ENCODE data around the gene MESP1.

Gene MESP1

DNA sequence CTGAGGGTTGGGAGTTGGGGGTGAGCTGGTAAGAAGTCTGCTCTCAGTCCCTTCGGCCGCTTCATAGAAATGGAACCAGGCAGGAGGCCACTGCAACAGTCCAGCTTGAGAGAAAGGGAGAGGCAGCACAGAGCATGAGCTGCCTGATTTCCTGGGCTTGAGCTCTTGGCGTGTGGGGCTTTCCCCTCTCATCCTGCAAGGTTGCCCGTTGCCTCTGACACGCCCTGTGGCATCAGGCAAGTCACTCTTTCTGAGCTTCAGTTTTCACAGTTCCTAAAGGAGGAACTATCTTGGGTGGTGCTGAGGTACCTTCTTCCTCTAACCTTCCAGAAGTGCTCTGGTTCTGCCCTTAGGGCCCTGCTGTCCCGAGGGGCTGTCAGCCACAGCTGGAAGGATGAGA, 30.0 kb upstream of the MESP1 start:
- no peak for DNase-seq (ENCODE audit: low spot score)

DNA sequence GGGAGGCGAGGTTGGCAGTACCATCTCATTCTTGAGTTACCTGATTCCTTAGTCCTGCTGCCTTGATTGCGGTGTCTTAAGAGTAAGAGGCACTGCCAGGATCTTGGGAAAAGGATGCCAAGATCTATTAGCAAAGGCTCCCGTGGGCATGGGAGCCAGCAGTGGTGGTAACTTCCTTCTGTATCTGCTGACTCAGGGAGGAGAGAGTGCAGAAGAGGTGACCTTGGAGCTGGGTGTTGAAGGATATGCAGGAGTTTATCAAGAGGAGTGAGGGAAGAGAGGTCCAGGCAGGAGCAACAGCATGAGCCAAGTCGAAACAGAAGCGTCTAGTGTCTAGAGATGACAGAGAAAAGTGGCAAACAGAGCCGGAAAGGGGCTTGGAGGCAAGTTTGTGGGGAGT, 29.6 kb upstream of the MESP1 start:
- DNase-seq (ENCODE audit: low spot score) = no peak

- no peak for DNase-seq (ENCODE audit: low spot score)
Measured at GRCh38 chr15:89778861-89779260, 27.8 kb upstream of the MESP1 start.

- no peak for DNase-seq (ENCODE audit: low spot score)
Measured at GRCh38 chr15:89777782-89778380, 26.8 kb upstream of the MESP1 start.

DNA sequence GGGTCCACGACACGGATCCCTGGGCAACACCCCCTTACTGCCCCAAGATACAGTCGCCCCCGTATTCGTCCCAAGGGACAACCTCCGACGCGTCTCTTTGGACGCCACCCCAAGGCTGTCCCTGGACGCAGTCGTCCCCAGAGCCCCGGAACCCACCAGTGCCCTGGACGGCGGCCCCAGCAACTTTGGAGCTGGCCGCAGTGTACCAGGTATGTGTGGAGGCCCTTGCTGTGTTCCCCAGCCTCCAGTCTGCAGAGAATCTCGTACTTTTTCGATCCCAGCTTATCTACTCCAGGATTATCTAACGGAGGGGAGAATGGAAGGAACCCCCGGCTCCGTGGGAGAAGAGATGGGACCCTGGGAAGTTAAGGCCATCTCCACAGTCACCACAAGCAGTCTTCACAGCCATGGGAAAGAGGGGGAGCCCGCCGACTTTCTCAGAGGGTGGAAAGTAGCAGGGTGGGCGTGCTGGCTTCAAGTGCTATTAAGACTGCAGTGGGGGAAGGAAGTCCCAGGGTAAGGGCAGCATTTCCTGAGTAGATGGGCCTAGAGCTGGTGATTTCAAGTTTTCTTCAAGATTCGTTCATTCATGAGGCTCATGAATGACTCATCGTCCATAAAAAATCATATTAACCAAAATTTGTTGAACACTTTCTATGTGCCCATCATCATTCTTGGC, 26.2 kb upstream of the MESP1 start:
- no peak for DNase-seq (ENCODE audit: low spot score)

- peak; percentile 50 for DNase-seq (ENCODE audit: low spot score)
Measured at GRCh38 chr15:89776274-89777072, 25.4 kb upstream of the MESP1 start, which contains the start of gene MESP2. Gene MESP2 (plus strand): TSS chr15:89776332. CDS start chr15:89776358, 26 bp downstream.

GRCh38 chr15:89775815-89776214, 24.8 kb upstream of the MESP1 start:
- no peak for DNase-seq (ENCODE audit: low spot score)

DNA sequence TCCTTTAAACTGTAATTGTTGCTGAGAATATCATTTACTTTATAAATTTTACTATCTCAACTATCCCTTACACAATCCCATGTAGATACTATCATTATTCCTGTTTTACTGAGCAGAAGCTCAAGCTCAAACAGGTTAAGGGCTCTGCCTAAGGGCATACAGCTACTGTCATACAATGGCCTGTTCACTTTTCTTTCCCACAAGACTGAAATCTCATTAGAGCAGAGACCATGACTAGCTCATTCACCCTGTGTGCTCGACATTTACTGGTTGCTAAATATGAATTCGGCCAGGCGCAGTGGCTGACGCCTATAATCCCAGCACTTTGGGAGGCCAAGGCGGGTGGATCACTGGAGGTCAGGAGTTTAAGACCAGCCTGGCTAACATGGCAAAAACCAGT, 23.4 kb upstream of the MESP1 start:
- no peak for DNase-seq (ENCODE audit: low spot score)

DNA sequence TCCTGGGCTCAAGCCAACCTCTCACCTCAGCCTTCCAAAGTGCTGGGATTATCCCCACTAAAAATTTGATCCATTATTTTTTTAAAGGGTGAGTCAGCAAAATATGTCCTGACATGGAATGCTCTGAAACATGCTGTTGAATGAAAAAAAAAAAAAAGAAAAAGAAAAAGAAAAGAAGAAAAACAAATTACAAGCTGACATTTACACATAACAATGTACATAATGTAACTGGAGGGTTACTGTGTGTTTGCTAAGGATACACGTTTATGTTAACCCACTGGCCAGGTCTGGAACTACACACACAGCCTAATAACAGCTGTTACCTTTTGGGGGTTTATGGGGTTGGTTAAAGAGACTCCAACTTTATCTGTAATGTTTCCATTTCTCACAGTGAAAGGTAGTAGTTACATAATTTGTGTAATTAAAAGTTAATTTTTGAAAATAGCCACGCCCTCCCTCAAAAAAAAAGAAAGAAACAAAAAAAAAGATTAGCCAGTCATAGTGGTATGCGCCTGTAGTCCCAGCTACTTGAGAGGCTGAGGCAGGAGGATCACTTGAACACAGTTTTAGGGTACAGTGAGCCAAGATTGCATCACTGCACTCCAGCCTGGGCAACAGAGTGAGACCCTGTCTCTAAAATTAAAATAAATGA, 22.0 kb upstream of the MESP1 start:
- no peak for DNase-seq (ENCODE audit: low spot score)

DNA sequence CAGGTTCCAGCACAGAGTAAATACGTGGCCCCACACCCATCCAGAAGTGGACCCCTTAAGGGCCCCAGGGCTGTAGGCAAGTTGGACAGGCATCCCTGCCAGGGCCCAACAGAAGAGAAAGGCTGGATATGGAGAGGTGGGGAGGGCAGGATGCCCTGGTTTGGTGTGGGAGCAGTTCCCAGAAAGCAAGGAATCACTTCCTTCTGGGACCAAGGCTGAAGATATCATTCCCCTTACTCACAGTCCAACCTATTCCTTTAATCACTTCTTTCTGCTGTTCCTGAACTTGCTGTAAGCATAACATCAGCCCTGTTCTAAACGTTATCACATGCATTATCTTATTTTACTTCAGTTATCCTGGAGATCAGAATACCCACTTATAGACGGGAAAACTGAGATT, 19.0 kb upstream of the MESP1 start:
- DNase-seq (ENCODE audit: low spot score) = no peak

- no peak for DNase-seq (ENCODE audit: low spot score)
Measured at GRCh38 chr15:89769366-89769765, 18.3 kb upstream of the MESP1 start.

GRCh38 chr15:89768071-89768500, 17.0 kb upstream of the MESP1 start:
- DNase-seq (ENCODE audit: low spot score) = no peak

GRCh38 chr15:89767411-89767915, 16.4 kb upstream of the MESP1 start:
- DNase-seq (ENCODE audit: low spot score) = no peak

DNA sequence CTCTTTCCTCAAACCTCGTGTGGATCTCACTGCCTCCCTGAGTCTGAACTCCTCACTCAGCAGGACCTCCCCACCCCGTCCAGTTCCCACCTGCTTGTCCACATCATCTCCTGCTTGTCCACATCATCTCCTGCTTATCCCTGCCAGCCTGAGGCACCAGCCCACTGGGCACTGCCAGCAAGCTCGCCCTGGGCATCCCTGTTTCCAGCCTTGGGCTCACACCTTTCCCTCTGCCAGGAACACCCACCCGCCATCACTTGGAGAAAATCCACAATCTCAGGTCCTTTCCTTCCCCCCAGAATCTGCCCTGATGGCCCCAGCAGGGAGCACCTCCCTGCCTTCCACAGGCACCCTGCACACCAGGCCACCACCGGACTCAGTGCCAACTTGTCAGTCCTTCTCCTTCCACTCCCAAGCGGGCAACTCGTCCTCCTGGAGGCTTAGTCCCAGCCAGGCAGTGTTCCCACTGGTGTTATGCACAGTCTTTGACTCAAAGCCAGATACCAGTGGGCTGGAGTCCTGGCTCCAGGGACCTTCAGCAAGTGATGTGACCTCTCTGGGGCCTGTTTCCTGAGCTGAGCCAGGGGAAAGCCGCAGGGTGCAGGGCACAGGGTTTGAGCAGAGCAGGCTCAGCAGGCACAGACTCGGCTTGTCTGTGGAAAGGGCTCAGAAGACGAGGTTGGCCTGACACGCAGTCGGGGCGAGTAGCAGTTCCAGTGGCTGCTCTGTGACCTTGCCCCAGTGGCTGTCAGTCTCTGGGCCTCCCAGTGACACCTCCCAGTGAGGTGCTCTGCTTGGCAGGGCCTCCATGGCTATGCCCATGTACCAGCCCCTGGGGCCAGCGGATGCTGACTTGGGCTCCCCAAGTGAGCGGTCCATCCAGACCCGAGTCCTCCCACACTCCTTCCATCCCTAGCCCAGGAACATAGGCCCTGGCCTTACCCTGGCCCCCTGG, 15.6 kb upstream of the MESP1 start:
- DNase-seq (ENCODE audit: low spot score) = no peak

DNA sequence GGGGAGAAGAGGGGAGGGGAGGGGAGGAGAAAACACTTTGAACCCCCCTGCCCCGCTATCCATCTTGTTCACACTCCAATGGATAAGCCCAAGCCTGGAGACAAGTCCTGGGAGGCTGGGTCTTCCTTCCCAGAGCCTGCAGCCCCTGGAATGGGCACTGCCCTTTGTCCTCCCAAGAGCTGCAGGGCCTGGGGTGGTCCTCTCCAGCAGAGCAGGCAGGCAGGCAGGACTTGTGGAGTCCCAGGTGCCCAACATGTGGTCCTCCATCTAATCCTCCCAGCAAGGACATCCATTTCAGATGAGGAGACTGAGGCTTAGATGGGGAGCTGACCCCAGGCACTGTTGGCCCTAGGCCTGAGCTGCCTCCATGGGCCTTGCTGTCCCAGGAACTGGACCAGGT, 14.6 kb upstream of the MESP1 start:
- DNase-seq (ENCODE audit: low spot score) = no peak

DNA sequence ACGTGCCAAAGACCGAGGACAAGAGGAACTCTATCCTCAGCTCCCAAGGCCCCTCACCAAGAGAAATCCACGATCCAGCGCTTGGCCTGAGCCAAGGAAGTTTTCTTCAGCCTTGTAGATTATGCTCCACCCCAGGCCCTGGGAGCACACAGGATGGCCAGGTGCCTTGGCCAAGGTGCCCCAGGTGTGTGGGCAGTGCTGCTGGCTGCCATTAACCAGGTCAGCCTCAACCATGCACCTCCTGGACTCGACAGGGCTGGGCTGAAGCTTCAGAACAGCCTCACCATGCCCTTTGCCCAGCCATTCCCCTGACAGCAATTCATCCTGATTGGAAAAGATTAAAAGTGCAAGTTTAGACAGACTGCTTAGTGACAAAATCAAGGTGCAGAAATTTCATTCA, 10.9 kb upstream of the MESP1 start:
- no peak for DNase-seq (ENCODE audit: low spot score)

- no peak for DNase-seq (ENCODE audit: low spot score)
Measured at GRCh38 chr15:89761009-89761831, 10.2 kb upstream of the MESP1 start.

- peak; percentile 58 for DNase-seq (ENCODE audit: low spot score)
Measured at GRCh38 chr15:89760303-89761008, 9.4 kb upstream of the MESP1 start.

DNA sequence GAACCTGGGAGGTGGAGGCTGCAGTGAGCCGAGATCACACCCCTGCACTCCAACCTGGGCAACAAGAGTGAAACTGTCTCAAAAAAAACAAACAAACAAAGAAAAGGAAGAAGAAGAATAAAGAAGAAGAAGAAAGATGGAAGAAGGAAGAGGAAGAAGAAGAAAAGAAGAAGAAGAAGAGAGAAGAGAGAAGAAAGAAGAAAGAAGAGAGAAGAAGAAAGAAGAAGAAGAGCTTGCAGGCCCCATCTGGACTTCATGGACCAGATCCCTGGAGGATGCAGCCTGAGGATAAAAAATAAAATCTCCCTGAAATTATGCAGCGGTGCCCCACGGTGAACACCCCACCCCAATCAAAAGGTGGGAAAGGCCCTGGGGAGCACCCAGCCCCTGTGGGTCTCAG, 8.8 kb upstream of the MESP1 start:
- no peak for DNase-seq (ENCODE audit: low spot score)

DNA sequence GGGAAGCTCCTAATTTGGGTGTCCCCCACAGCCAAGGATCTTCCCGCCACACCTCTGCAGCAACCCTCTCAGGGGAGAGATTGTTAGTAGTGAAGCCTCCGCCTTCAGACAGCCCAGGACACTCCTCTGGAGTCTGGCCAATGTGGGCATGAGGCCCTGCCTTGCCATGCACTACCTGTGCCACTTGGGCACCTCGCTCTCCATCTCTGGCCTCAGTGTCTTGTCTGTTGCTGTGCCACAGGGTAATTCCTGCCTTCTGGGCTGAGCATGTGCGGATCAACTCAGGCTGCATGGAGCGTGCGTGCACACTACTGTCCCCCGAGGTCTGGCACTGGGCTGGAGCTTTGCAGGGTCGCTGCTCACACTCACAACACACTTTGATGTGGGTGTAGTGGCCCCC, 7.9 kb upstream of the MESP1 start:
- no peak for DNase-seq (ENCODE audit: low spot score)
